ENCODE measurements around the gene GALNT18. TPM values are rescaled to one million over a fixed set of nuclear protein-coding genes. Genes with fewer than 3 reads are reported as not detected.

GALNT18 gene
- total RNA-seq, 4 donors from 2014 or later, result 3.5 to 31.4 (median 11.1) TPM

DNA sequence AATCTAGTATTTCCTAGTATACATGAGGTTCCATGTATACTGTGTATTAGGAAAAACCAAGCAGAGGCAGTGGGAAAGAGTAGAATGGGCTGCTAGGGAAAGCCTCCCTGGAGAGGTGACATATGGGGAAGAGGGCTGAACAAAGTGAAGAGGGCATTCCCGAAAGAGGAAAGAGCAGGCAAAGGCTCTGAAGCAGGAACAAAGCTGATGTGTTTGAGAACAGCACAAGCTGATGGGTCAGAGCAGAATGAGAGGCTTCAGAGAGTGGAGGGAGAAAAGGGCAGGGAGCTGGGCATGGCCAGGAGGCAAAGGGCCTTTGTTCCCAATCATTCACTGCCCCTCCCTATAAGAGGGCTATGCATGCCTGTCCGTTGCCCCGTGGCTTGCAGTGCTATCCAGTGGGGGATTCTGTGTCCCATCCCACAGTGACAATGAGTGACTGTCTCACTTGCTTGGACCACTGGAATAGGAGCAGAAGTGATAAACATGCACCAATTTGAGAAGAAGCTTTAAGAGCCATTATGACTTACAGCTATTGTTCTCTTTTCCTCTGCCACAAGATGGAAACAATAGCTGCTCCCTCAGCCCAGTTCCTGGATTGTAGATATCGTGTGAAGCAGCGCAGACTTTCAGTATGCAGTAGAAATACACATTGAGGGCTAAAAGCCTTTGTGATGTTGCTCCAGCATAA, 39.6 kb downstream of the GALNT18 start:
- Histone ChIP-seq H3K27ac (no peak overlapping the region), H3K9me3 (no peaks in the 10 kb centered on the region), H3K4me3 (no peak overlapping the region), H3K27me3 (no peaks in the 10 kb centered on the region), H3K4me1 (no peaks in the 10 kb centered on the region), H3K36me3 (no peaks in the 10 kb centered on the region)
- no peak for DNase-seq
- TF ChIP-seq, protein P1, sequence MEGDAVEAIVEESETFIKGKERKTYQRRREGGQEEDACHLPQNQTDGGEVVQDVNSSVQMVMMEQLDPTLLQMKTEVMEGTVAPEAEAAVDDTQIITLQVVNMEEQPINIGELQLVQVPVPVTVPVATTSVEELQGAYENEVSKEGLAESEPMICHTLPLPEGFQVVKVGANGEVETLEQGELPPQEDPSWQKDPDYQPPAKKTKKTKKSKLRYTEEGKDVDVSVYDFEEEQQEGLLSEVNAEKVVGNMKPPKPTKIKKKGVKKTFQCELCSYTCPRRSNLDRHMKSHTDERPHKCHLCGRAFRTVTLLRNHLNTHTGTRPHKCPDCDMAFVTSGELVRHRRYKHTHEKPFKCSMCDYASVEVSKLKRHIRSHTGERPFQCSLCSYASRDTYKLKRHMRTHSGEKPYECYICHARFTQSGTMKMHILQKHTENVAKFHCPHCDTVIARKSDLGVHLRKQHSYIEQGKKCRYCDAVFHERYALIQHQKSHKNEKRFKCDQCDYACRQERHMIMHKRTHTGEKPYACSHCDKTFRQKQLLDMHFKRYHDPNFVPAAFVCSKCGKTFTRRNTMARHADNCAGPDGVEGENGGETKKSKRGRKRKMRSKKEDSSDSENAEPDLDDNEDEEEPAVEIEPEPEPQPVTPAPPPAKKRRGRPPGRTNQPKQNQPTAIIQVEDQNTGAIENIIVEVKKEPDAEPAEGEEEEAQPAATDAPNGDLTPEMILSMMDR (IDR thresholded peaks at IDR 0.05), result no peak
- no peak for TF ChIP-seq POLR2A (IDR thresholded peaks at IDR 0.05)

DNA sequence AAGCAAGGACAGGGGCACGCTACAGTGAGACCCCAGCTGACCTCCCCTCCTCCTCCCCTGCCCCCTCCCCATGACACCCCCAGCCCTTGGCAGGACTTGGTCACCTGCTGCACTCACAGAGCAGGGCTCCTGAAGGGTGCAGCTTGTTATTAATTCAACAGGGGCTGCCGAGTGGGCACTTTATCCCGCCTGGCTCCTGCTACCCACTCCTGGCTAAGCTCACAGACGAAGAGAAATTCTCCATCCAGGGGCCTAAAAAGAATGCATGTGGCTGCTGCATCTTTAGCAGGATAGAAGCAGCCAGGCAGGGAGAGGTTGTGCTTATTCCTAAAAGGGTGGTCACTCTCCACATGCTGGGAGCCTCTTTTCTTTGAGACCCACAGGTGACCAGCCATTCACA, 40.3 kb downstream of the GALNT18 start:
- DNase-seq, result no peak
- no peaks in the 10 kb centered on the region for H3K36me3 ChIP-seq
- no peaks in the 10 kb centered on the region for H3K27me3 ChIP-seq
- H3K4me1 ChIP-seq, result no peaks in the 10 kb centered on the region
- TF ChIP-seq POLR2A (IDR thresholded peaks at IDR 0.05), result no peak
- TF ChIP-seq, protein P1 (IDR thresholded peaks at IDR 0.05), result no peak
- H3K4me3 ChIP-seq, result no peak overlapping the region
- H3K27ac ChIP-seq, result no peak overlapping the region
- H3K9me3 ChIP-seq, result no peaks in the 10 kb centered on the region

DNA sequence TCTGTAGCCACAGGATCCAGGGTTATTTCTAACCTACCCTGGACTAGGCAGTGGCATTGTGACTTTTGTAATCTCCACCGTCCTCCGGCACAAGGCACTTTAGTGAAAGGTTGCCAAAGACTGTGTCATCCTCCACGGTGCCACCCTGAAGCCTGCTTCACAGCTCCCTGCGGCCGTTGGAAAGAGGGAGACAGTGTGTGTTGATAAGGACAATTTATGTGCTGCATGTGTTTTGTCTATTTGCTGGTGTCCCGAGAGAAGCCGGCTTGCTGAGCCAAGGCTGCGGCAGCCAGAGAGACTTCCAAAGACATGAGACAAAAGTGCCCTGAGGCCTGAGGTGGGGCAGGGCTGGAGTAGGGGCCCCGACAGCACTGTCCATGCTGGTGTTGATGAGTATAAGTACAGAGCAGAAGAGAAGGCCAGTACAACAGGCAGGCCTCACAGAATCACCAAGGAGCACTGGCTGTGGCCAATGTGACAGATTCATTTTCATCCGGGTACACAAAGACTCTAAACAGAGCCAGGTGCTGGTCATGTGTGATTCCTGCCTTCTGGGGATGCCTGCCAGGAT, 40.9 kb downstream of the GALNT18 start:
- DNase-seq, result no peak
- Histone ChIP-seq H3K27me3 (no peaks in the 10 kb centered on the region), H3K4me1 (no peaks in the 10 kb centered on the region), H3K4me3 (no peak overlapping the region), H3K27ac (no peak overlapping the region), H3K36me3 (no peaks in the 10 kb centered on the region), H3K9me3 (no peaks in the 10 kb centered on the region)
- TF ChIP-seq, protein P1 (IDR thresholded peaks at IDR 0.05), result no peak
- no peak for TF ChIP-seq POLR2A (IDR thresholded peaks at IDR 0.05)

DNA sequence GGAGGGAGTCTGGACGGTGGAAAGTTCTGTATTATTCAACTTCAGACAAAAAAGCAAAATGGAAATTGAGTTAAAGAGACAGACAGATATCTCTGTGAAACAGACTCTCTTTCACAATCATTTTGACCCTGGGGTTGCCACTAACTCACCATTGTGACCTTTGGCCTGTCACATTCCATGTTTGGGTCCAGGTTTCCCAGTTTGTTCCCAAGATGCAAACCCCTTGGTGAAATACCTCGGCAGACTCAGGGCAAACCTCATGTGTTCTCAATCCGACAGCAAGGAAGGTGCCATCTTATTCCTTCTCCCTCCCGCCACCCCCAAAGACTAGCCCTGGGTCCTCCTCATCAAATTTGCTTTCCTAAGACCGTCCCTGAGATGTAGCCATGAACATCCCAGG, 41.8 kb downstream of the GALNT18 start:
- no peak for DNase-seq
- TF ChIP-seq, protein P1 (IDR thresholded peaks at IDR 0.05), result no peak
- no peak for TF ChIP-seq POLR2A (IDR thresholded peaks at IDR 0.05)
- Histone ChIP-seq H3K4me1 (no peaks in the 10 kb centered on the region), H3K27ac (no peak overlapping the region), H3K9me3 (no peaks in the 10 kb centered on the region), H3K27me3 (no peaks in the 10 kb centered on the region), H3K4me3 (no peak overlapping the region), H3K36me3 (no peaks in the 10 kb centered on the region)

DNA sequence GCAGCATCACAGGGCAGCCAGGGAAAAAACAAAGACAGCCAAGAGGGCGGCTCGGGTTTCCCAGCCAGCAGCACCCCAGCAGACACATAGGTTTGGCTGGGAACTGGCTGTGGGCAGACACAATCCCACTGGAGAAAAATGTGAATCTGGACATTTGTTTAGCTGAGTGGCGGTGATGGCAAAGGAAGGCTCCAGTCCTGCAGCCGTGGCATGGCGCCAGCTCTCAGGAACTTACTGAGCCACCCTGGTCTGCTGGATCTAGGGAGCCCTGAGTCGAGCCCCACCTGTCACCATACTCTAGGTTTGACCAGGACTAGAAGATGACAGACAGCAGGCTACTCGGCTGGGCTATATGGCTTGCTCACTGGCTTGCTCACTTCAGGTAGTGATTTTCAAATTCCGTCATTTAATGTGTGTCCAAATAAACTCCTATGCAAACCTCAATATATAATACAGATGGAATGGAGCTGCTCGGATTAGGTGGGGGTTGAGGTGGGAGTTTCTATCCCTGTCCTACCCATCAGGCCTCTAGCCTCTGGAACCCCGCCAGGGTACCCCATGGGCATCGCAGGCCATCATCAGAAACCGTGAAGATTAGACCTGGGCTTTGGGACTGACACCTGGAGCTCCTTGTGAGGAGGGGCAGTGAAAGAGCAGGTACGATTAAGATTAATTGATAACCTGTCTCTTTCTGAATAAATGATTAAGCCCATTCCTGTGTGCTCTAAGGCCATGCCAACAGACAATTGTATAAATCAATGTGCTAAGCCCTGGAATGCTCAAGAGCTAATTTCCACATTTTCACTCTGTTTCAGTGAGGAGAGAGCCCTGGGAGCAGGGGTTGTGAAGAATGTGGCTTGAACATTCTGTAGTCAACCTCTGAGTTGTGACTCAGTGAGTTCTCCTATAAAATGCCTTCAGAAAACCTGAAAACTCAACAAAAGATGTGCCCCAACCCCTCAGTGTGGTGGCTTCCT, 42.5 kb downstream of the GALNT18 start:
- TF ChIP-seq POLR2A (IDR thresholded peaks at IDR 0.05), result no peak
- TF ChIP-seq, protein P1 (IDR thresholded peaks at IDR 0.05), result no peak
- no peak for DNase-seq
- Histone ChIP-seq H3K9me3 (no peaks in the 10 kb centered on the region), H3K27me3 (no peaks in the 10 kb centered on the region), H3K4me1 (no peaks in the 10 kb centered on the region), H3K36me3 (no peaks in the 10 kb centered on the region), H3K4me3 (no peak overlapping the region), H3K27ac (no peak overlapping the region)
